Calu3 (cell line): ENCODE results near the gene ATP5F1D. TPM values are rescaled to one million over a fixed set of nuclear protein-coding genes. Genes with fewer than 3 reads are reported as not detected.

ENCODE experiments used
- BruUV-seq: library from RNA; stranded (reverse); fragments of 400-500 nt; replicated peaks from 2 replicates; lab custom pipeline; 2021; lab: Mats Ljungman, UMichigan
- CTCF ChIA-PET: fragments of 300-600 bp; sonication (Branson Sonifier 250); formaldehyde crosslinking; loops from one replicate; lab custom pipeline; 2022; ENCODE audit warnings: antibody characterized with exemption; lab: Charles Lee
- DNase-seq: peaks from one replicate; pipeline ENCODE4 v3.0.0; 2022
- H3K27ac Mint-ChIP-seq: one replicate; pipeline ENCODE4 v1.8.0; 2022; ENCODE audit warnings: mixed read lengths; ENCODE audit not compliant: unreplicated experiment
- H3K27me3 Mint-ChIP-seq: one replicate; pipeline ENCODE4 v1.8.0; 2022; ENCODE audit warnings: mixed read lengths; ENCODE audit not compliant: unreplicated experiment
- H3K36me3 Mint-ChIP-seq: one replicate; pipeline ENCODE4 v1.8.0; 2022; ENCODE audit warnings: mild to moderate bottlenecking, moderate library complexity, mixed read lengths; ENCODE audit not compliant: insufficient read depth, unreplicated experiment
- H3K4me1 Mint-ChIP-seq: one replicate; pipeline ENCODE4 v1.8.0; 2022; ENCODE audit warnings: mild to moderate bottlenecking, low read depth, mixed read lengths; ENCODE audit not compliant: unreplicated experiment
- H3K4me3 Mint-ChIP-seq: one replicate; pipeline ENCODE4 v1.8.0; 2022; ENCODE audit warnings: mild to moderate bottlenecking, low read depth, moderate library complexity, mixed read lengths; ENCODE audit not compliant: unreplicated experiment
- H3K9me3 Mint-ChIP-seq: one replicate; pipeline ENCODE4 v1.8.0; 2022; ENCODE audit warnings: low read depth, mixed read lengths; ENCODE audit not compliant: unreplicated experiment
- intact Hi-C: fragments of 100-400 bp; cut with micrococcal nuclease; formaldehyde crosslinking; loops from one replicate; pipeline ENCODE4 v1.10.0; 2022; ENCODE audit not compliant: unreplicated experiment
- total RNA-seq: library from RNA; stranded (reverse); gene quantifications from 2 replicates; pipeline ENCODE4 v1.2.3, GENCODE V29; 2022
- TF ChIP-seq, protein P1 (sequence below): fragments of 200-600 bp; IDR thresholded peaks from one replicate; pipeline ENCODE4 v1.8.0; 2022; ENCODE audit warnings: antibody characterized with exemption; ENCODE audit not compliant: unreplicated experiment

The ATP5F1D gene
- total RNA-seq, 1 experiment from 2014 or later, result 91.8 TPM

DNA sequence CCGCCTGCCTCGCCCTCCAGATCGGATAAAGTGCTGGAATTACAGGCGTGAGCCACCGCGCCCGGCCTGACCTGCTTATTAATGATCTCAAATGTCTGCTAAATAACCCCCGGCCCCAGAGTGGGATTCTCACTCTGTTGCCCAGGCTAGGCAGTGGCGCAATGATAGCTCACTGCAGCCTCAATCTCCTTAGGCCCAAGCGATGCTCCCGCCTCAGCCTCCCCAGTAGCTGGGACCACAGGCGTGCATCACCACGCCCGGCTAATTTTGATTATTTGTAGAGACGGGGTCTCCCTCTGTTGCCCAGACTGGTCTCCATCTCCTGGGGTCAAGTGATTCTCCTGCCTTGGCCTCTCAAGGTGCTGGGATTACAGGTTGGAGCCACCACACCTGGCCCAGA, 626 bp upstream of the ATP5F1D start:
- no peaks in the 10 kb centered on the region for H3K27me3 Mint-ChIP-seq
- TF ChIP-seq, protein P1, sequence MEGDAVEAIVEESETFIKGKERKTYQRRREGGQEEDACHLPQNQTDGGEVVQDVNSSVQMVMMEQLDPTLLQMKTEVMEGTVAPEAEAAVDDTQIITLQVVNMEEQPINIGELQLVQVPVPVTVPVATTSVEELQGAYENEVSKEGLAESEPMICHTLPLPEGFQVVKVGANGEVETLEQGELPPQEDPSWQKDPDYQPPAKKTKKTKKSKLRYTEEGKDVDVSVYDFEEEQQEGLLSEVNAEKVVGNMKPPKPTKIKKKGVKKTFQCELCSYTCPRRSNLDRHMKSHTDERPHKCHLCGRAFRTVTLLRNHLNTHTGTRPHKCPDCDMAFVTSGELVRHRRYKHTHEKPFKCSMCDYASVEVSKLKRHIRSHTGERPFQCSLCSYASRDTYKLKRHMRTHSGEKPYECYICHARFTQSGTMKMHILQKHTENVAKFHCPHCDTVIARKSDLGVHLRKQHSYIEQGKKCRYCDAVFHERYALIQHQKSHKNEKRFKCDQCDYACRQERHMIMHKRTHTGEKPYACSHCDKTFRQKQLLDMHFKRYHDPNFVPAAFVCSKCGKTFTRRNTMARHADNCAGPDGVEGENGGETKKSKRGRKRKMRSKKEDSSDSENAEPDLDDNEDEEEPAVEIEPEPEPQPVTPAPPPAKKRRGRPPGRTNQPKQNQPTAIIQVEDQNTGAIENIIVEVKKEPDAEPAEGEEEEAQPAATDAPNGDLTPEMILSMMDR, result no peak
- H3K4me1 Mint-ChIP-seq, result peaks cover 24% of the 10 kb centered on the region
- no peak overlapping the region for H3K27ac Mint-ChIP-seq
- no TSS peak for BruUV-seq
- peaks cover 36% of the 10 kb centered on the region for H3K36me3 Mint-ChIP-seq
- CTCF ChIA-PET, result interaction anchor here (1.2 kb wide), 1 partner anchor 26 kb away, joined by 3 read pairs; no protein-coding TSS in a partner anchor
- H3K9me3 Mint-ChIP-seq, result no peaks in the 10 kb centered on the region
- intact Hi-C loops, result no loop called here
- H3K4me3 Mint-ChIP-seq, result peak overlapping the region; percentile 75
- no peak for DNase-seq

DNA sequence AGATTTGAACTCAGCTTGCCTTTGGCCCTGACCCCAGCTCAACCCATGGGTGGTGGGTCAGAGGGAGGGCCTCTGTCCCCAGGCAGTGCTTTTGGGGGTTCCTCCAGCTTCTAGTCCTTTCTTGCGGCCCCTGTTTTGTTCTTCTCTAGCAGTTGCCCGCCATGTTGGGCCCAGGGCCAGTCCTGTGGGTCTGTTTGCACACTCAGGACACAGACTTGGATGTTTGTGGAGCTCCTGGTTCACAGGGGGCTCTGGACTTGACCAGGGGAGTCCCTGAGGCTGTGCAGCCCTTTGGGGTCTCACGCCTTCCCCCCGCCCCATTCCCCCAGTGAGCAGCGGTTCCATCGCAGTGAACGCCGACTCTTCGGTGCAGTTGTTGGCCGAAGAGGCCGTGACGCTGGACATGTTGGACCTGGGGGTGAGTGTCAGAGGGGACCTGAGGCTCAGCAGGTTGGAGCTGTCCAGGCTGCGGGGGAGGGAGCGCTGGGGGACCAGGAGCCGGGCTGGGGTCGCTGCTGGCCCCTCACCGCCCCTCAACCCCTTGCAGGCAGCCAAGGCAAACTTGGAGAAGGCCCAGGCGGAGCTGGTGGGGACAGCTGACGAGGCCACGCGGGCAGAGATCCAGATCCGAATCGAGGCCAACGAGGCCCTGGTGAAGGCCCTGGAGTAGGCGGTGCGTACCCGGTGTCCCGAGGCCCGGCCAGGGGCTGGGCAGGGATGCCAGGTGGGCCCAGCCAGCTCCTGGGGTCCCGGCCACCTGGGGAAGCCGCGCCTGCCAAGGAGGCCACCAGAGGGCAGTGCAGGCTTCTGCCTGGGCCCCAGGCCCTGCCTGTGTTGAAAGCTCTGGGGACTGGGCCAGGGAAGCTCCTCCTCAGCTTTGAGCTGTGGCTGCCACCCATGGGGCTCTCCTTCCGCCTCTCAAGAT, 2.5 kb downstream of the ATP5F1D start:
- TF ChIP-seq, protein P1, result peak; percentile 83
- no TSS peak for BruUV-seq
- Mint-ChIP-seq H3K36me3 (peaks cover 24% of the 10 kb centered on the region), H3K27me3 (no peaks in the 10 kb centered on the region), H3K4me3 (no peak overlapping the region), H3K4me1 (peaks cover 17% of the 10 kb centered on the region), H3K9me3 (no peaks in the 10 kb centered on the region), H3K27ac (no peak overlapping the region)
- DNase-seq, result peak; percentile 85
- CTCF ChIA-PET, result interaction anchor here (0.6 to 2.9 kb wide), 10 partner anchors 9 to 40 kb away, joined by 3 to 177 read pairs (median 5); partner anchors contain the start of genes CIRBP and FAM174C
- intact Hi-C loops, result no loop called here

DNA sequence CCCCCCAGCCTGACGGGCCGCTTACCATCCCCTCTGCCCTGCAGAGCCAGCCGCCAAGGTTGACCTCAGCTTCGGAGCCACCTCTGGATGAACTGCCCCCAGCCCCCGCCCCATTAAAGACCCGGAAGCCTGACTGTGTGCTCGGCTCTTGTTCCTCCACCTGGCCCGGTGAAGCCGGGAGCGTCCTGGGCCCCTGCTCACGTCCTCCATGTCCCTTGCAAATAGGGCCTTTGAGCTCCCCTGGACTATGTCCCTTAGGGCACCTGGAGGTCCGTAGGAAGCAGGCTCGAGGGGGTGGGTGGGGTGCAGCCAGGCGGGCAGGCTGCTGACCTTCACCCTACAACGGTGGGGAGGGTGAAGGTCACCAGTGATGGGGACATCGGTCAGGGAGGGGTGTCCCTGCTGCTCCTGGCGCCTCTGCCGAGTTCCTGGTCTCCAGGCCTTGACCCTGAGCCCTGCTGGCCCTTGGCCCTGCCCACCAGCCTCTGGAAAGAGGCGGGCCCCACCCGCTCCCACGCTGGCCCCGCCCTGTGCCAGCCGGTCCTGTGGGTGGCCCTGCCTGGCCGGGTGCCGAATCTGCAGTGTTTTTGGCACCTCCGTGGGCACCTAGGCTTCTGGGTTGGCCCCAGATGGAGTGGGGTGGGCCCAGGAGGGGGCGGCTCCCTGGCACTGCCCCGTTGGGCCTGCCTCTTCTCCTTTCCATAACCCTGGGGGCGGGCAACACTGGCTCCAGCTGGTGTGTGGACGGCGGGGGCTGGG, 3.3 kb downstream of the ATP5F1D start:
- peaks cover 29% of the 10 kb centered on the region for H3K36me3 Mint-ChIP-seq
- H3K4me3 Mint-ChIP-seq, result no peak overlapping the region
- no peaks in the 10 kb centered on the region for H3K9me3 Mint-ChIP-seq

More for the DNA sequence above, 3.3 kb downstream of the ATP5F1D start:
- Mint-ChIP-seq H3K27ac (no peak overlapping the region), H3K27me3 (no peaks in the 10 kb centered on the region), H3K4me1 (peaks cover 16% of the 10 kb centered on the region)
- TF ChIP-seq, protein P1, result no peak
- no TSS peak for BruUV-seq
- CTCF ChIA-PET, result interaction anchor here (0.6 to 2.9 kb wide), 10 partner anchors 8 to 39 kb away, joined by 3 to 177 read pairs (median 5); partner anchors contain the start of genes CIRBP and FAM174C
- intact Hi-C loops, result no loop called here
- DNase-seq, result no peak
